ENCODE data around the gene SCD5. TPM values are rescaled to one million over a fixed set of nuclear protein-coding genes. Genes with fewer than 3 reads are reported as not detected.

The SCD5 gene
- polyA plus RNA-seq, 1 donor: 10.4 TPM

- DNase-seq (ENCODE audit: low read depth): no peak
Measured at GRCh38 chr4:82630079-82630478, 168.5 kb downstream of the SCD5 start.

GRCh38 chr4:82629238-82630000 is 169.2 kb downstream of the SCD5 start:
- no peak for DNase-seq (ENCODE audit: low read depth)

GRCh38 chr4:82626251-82626868 is 172.2 kb downstream of the SCD5 start:
- DNase-seq (ENCODE audit: low read depth): no peak

GRCh38 chr4:82624819-82625218 is 173.8 kb downstream of the SCD5 start:
- DNase-seq (ENCODE audit: low read depth): no peak

- DNase-seq (ENCODE audit: low read depth): no peak
Measured at GRCh38 chr4:82623121-82623683, 175.4 kb downstream of the SCD5 start.

- no peak for DNase-seq (ENCODE audit: low read depth)
Measured at GRCh38 chr4:82621251-82621650, 177.3 kb downstream of the SCD5 start.

GRCh38 chr4:82620126-82620735 is 178.4 kb downstream of the SCD5 start:
- no peak for DNase-seq (ENCODE audit: low read depth)

- no peak for DNase-seq (ENCODE audit: low read depth)
Measured at GRCh38 chr4:82618103-82618720, 180.4 kb downstream of the SCD5 start.

GRCh38 chr4:82614838-82615449 is 183.7 kb downstream of the SCD5 start:
- DNase-seq (ENCODE audit: low read depth): no peak

GRCh38 chr4:82613121-82613520 is 185.5 kb downstream of the SCD5 start:
- DNase-seq (ENCODE audit: low read depth): no peak

- DNase-seq (ENCODE audit: low read depth): no peak
Measured at GRCh38 chr4:82611982-82612381, 186.6 kb downstream of the SCD5 start.

GRCh38 chr4:82611527-82611926 is 187.1 kb downstream of the SCD5 start:
- no peak for DNase-seq (ENCODE audit: low read depth)

- no peak for DNase-seq (ENCODE audit: low read depth)
Measured at GRCh38 chr4:82610041-82610440, 188.6 kb downstream of the SCD5 start.

GRCh38 chr4:82606622-82607021 is 192.0 kb downstream of the SCD5 start:
- DNase-seq (ENCODE audit: low read depth): no peak

- no peak for DNase-seq (ENCODE audit: low read depth)
Measured at GRCh38 chr4:82604522-82604921, 194.1 kb downstream of the SCD5 start.

- no peak for DNase-seq (ENCODE audit: low read depth)
Measured at GRCh38 chr4:82601242-82602015, 197.2 kb downstream of the SCD5 start.

GRCh38 chr4:82599336-82599735 is 199.3 kb downstream of the SCD5 start:
- DNase-seq (ENCODE audit: low read depth): no peak

GRCh38 chr4:82594456-82594855 is 204.1 kb downstream of the SCD5 start:
- DNase-seq (ENCODE audit: low read depth): no peak

- DNase-seq (ENCODE audit: low read depth): no peak
Measured at GRCh38 chr4:82593411-82593810, 205.2 kb downstream of the SCD5 start.

GRCh38 chr4:82592639-82593038 is 206.0 kb downstream of the SCD5 start:
- DNase-seq (ENCODE audit: low read depth): no peak

GRCh38 chr4:82591592-82591991 is 207.0 kb downstream of the SCD5 start:
- no peak for DNase-seq (ENCODE audit: low read depth)

Measured in forelimb muscle (tissue), 1 donor.